ENCODE measurements around the gene ADARB1. TPM values are rescaled to one million over a fixed set of nuclear protein-coding genes. Genes with fewer than 3 reads are reported as not detected.

Gene ADARB1
- total RNA-seq, 1 experiment from 2014 or later = 29.6 TPM

DNA sequence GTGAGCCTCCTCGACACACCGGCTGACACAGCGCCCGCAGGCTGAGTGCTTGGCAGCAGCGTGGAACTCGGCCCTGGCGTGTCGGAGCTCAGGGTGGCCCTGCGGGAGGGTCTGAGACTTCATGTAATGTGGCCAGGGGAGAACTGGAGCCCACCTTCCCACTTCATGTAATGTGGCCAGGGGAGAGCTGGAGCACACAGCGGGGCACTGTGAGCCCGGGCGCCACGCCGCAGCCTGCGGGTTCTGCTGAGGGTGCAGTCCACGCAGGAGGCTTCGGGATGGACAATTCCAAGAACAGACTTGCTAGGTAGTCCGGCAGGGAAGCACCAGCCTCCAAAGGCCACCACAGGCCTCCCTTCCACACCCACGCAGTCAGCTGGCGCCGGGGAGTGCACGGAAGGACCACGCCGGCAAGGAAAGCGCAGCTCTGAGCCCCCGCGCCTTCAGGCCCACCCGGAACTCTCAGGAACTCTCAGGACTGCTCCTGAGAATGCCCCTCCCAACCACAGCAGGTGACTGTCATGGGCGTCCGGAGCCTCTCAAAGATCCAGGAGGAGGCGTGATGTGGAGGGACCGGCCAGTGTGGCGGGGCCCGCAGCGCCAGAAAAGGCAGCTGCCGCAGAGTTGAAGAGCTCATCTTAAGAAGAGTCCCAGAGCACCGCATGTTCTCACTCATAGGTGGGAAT is 19.3 kb upstream of the ADARB1 start:
- DNase-seq (ENCODE audit: low read depth) = no peak

DNA sequence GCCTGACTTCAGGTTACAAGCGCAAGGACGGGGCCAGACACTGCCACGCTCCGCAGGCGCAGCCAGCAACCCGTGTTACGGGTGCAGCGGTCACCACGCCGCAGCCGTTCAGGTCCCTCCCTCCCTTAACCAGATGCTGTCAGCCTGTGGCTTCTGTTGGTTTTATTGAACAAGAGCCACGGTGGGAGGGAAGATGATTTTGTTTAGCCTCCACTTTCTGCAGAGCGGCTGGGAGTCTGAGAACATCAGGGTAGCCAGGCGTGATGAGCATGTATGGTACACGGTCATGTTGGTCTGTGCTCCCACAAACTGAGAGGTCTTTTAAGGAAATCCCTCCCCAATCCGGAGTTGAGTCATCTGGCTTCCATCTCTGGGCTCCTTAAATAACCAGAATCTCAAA is 18.5 kb upstream of the ADARB1 start:
- no peak for DNase-seq (ENCODE audit: low read depth)

DNA sequence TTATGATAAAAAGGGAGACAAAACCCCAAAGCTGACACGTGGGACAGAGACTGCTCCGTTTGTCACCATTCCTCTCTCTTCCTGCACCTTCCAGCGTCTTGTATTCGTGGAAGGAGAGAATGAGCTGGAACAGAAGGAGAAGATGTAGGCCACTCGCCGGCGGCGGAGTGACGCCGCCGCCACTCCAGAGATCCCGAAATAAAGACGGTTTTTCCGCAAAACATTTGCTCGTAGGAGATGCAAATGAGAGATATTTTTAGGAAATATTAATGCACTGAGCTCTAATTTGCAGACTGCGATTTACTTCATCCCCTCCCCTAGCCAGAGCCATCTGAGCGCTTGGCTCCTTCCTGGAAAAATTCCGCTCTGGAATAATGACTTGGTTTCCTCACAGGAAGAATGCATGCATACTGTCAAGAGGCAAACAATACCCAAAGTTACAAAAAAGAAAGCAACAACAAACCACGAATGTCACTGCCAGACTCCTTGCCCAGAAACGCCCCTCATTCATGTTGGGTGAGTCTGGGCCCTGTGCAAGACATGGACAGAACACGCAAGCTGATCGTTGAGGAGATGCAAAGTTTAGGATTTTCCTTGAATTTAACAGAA is 18.0 kb upstream of the ADARB1 start:
- DNase-seq (ENCODE audit: low read depth) = no peak

GRCh38 chr21:45056917-45057560 is 17.3 kb upstream of the ADARB1 start:
- DNase-seq (ENCODE audit: low read depth) = no peak

DNA sequence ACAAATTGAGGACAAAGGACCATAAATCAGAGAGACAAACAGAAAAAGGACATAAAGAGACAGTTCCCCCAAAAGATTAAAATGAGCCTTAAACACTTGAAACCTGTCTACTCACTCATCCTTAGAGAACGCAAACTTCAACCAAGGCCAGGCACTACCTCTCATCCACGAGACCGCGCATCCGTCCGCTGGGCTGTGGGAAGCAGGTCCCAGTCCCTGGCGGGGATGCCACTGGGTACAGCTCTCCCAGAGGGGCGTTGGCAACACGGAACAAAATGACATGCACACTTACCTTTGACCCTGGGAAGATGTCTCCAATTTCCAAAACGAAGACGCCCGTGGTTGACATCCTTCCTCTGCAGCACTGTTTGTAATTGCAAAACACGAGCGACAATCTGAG is 16.5 kb upstream of the ADARB1 start:
- DNase-seq (ENCODE audit: low read depth) = no peak

DNA sequence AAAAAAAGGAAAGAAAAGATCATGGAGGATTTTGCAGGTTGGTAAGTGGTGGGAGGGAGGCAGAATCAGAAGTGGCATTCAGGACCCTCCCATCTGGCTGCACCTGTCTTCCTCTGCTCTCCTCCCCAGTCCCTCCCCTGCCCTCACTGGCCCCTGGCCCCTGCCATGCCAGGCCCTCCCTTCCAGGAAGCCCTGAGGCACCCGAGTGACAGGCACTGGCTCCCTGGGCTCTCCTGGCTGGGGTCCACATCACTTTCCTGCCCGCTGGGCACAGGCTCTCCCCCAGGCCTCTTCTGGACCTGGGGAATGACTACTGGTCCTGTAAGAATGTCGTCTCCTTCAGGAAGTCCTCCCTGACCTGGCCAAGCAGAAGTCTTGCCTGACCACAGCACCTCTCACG is 15.3 kb upstream of the ADARB1 start:
- DNase-seq (ENCODE audit: low read depth) = no peak

GRCh38 chr21:45060089-45060488 is 14.3 kb upstream of the ADARB1 start:
- DNase-seq (ENCODE audit: low read depth) = no peak

DNA sequence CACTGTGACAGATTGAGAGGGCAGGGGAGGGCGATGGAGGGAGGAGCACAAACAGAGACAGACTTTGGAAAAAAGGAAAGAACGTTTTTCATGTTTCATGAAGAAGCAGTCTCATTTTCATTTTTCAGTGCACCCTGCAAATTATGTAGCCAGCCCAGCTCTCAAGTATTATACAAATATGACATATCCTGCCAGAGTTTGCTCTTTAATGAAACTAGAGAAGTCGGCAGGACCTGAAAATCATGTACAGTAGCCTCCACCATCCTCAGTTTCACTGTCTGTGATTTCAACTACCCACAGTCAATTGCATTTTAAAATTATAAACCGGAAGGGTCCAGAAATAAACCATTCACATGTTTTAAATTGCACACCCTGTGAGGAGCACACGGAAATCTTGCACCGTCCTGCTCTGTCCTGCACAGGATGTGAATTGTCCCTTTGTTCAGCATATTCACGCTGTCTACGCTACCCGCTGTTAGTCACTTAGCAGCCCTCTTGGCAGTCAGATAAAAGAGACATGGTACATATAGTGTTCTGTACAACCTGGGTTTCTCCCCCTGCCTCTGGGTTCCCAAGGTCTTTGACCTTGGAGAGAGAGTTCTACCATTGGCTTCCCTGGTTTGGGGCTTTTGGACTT is 13.6 kb upstream of the ADARB1 start:
- DNase-seq (ENCODE audit: low read depth) = no peak

GRCh38 chr21:45064091-45064490 is 10.3 kb upstream of the ADARB1 start:
- no peak for DNase-seq (ENCODE audit: low read depth)

- no peak for DNase-seq (ENCODE audit: low read depth)
Observed at GRCh38 chr21:45064618-45065399, 9.6 kb upstream of the ADARB1 start.

DNA sequence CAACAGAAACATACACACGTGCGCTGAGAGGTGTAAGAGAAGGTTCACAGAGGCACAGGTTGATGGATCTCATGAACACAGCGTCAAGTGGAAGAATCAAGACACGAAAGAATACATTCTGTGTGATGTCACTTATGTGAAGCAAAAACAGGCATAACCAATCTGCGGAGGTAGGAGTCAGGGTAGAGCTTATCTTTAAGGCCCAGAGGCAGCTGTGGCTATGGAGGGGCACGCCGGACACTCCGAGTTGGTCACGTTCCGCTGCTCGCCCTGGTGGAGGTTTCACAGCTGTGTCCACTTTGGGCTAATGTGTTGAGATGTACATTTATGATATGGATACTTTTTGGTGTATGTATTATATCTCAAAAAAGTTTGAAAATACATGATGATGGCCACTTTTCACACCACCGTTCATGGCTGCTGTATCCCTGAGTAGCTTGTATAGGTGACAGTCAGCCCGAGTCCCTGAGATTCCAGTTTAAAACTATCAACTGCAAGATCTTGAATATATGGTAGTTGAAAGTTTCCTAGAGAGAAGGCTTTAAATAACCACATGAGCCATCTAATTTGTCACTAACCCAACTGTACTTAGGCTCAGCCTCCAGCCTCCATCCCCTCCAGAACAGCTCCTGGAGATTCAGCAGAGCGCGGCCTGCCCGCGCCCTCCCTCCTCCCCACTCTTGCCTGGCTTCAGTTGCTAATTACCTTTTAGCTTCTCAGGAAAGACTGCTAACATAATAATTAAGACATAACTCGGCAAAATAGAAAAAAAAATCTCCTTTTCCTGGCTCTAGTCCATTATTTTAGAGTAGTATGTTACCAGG is 6.7 kb upstream of the ADARB1 start:
- no peak for DNase-seq (ENCODE audit: low read depth)

GRCh38 chr21:45069085-45069484 is 5.3 kb upstream of the ADARB1 start:
- no peak for DNase-seq (ENCODE audit: low read depth)

DNA sequence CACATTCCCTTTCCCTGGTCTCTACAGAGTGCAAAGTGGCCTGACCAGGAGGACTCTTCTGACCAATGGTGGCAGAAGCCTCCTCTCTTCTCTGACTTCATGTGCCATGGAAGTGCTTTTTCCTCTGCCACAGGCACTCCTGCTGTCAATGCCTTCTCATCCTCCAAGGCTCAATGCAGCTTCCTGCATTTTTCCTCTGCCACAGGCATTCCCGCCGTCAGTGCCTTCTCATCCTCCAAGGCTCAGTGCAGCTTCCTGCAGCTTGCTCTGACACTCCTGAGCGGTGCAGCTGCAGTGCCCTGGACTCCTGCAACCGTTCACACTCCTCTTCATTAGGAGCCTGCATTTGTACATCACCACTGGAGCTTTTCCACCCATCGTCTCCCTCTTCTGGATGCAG is 4.7 kb upstream of the ADARB1 start:
- no peak for DNase-seq (ENCODE audit: low read depth)

GRCh38 chr21:45071078-45071873 is 3.1 kb upstream of the ADARB1 start:
- DNase-seq (ENCODE audit: low read depth) = no peak

GRCh38 chr21:45071874-45072737 is 2.3 kb upstream of the ADARB1 start:
- DNase-seq (ENCODE audit: low read depth) = no peak

GRCh38 chr21:45072738-45073300 is 1.6 kb upstream of the ADARB1 start:
- DNase-seq (ENCODE audit: low read depth) = no peak

DNA sequence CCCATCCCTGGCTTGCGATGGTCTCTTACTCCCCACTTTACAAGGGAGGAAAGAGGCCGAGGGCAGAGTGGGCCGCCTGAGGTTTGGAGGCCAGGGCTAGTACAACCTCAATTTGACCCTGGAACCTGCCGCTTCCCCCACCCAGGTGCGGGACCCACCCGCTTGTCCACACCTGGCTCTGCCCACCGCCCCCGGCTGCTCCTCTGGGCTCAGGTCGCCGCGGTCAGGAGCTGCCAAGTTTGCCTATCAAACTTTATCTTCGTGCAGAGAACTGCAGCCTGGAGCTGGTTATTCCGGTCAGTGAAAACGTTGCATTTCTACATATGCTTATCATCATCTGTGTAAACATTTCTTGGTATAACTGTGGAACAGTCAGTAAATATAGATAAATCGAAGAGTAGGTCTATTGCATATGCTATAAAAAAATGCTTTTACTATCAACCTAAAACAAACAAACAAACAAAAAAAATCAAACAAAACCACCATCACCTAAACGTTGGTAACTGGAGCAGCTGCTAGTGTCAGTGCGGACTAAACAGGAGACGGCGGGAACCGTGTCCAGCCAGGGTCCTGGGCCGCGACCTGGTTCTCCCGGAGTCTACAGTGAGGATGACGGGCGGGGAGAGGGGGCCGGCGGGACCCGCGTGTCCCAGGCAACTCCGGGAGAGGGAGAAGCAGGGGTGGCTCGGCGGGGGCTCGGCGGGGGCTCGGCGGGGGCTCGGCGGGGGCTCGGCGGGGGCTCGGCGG is 906 bp upstream of the ADARB1 start:
- no peak for DNase-seq (ENCODE audit: low read depth)
